HG02981 (cell line): ENCODE measurements around the gene CALML5.

Source experiments
- ATAC-seq: cut with Tn5 transposase; IDR thresholded peaks from one replicate; pipeline ENCODE4 v1.9.1; 2021; ENCODE audit warnings: mild to moderate bottlenecking, moderate library complexity; ENCODE audit not compliant: unreplicated experiment

CALML5 gene, protein sequence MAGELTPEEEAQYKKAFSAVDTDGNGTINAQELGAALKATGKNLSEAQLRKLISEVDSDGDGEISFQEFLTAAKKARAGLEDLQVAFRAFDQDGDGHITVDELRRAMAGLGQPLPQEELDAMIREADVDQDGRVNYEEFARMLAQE

DNA sequence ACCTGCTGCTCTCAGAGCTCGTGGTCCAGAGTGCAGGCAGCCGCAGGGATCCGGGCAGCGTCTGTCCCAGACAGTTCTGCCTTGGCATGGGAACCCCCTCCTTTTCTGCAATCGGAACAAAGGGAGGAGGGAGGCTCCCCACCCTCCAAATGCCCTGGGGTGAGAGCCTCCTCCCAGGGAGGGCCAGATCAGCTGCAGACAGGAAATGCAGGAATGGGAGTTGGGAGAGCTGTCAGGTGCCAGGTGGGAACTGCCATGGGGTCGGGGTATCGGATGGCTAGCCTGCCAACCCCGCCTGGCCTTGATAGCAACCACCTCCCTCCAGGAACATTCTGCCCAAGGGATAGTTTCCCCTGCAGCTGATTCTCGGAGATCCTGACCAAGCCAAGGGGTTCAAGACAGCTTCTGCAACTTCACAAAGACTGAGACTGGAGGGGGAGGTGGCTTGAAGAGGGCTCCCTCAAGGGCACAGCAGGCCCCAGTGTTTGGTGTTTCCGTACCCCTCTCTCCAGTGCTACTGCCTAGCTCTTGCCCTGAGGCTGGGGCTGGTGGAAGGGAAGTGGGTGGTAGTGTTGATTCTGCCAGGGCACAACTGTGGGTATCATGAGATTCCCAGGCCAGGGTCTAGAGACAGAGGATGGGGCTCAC lies at the start of gene CALML5:
TSS of gene CALML5 (minus strand) at position 78 of the 648 bp plus-strand sequence. CDS start 132 bp downstream, outside the sequence.
- ATAC-seq: no peak

- ATAC-seq: no peak
These were observed 48.7 kb upstream of the CALML5 start for GRCh38 chr10:5547931-5548660.

DNA sequence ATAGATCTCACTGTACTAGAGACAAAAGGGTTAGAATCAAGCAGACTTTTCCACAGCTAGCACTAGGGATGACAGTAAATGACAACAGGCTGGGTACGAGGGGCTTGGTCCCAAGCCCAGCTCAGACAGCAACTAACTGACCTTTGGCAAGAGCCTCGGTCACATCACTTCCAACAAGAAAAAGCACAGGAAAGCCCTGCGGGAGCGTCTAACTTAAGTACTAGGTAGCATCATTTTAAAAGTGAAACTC lies 48.2 kb upstream of the CALML5 start:
- no peak for ATAC-seq

- no peak for ATAC-seq
These were observed 47.7 kb upstream of the CALML5 start for GRCh38 chr10:5546891-5547680.

- ATAC-seq: no peak
These were observed 46.7 kb upstream of the CALML5 start for GRCh38 chr10:5545778-5546710.

GRCh38 chr10:5545426-5545777 lies 46.0 kb upstream of the CALML5 start:
- ATAC-seq: no peak

GRCh38 chr10:5545011-5545410 lies 45.6 kb upstream of the CALML5 start:
- no peak for ATAC-seq

- ATAC-seq: no peak
These were observed 44.9 kb upstream of the CALML5 start for GRCh38 chr10:5544216-5544805.

DNA sequence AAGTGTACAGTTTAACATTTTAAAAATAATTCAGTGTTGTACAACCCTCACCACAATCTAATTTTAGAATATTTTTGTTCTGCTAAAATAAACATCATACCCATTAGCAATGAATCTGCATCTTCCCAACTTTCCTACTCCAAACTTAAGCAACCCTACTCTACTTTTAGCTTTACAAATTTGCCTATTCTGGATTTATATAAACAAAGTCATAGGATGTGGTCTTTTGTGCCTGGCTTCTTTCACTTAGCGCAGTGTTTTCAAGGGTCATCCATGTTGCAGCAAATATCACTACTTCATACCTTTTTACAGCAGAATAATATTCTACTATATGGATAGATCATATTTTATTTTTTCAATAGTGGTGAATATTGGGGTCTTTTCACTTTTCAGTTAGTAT lies 44.3 kb upstream of the CALML5 start:
- no peak for ATAC-seq

- no peak for ATAC-seq
These were observed 42.7 kb upstream of the CALML5 start for GRCh38 chr10:5542100-5542499.

- no peak for ATAC-seq
These were observed 41.5 kb upstream of the CALML5 start for GRCh38 chr10:5540891-5541290.

DNA sequence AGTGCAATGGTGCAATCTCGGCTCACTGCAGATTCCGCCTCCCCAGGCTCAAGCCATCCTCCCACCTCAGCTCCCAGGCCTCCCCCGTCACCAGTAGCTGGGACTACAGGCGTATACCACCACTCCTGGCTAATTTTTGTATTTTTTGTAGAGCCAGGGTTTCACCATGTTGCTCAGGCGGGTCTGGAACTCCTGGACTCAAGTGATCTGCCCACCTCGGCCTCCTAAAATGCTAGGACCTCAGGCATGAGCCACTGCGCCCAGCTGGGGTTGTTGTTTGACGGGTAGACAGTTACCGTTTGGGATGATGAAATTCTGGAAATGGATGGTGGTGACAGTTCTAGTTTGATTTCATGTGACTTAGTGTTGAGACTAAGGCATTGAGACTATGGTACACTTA lies 40.7 kb upstream of the CALML5 start:
- ATAC-seq: no peak

DNA sequence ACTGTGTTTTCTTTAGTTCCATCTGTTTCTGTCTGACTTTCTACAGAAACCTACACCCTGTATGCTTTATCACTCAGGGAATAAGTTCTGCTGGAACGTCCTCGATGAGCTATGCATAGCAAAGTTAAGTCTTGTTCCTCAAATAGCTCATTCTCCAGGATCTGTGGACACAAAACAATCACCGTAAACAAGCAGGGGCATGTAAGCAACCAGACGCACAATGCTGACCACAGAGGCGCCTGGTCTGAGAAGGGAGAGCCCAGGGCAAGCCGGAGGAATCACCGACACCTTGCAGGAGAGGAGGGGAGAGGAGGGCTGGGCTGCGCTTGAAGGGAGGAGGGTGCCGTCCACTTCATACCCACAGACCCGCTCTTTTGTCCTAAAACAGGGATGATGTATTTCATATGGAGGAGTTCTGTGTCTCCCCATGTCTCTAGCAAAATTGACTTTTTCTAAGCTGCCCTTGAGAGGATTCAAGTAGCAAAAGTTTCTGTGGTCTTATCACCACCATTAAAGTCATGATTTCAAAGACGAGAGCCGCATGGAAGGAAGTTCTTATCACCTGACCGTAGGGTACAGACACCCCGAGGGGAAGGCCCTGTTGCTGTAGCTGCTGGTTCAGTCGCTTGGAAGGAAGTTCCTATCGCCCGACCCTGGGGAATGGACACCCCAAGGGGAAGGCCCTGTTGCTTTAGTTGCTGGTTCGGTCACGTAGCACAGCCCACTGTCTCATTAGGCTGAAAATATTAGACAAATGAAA lies 39.7 kb upstream of the CALML5 start:
- no peak for ATAC-seq

DNA sequence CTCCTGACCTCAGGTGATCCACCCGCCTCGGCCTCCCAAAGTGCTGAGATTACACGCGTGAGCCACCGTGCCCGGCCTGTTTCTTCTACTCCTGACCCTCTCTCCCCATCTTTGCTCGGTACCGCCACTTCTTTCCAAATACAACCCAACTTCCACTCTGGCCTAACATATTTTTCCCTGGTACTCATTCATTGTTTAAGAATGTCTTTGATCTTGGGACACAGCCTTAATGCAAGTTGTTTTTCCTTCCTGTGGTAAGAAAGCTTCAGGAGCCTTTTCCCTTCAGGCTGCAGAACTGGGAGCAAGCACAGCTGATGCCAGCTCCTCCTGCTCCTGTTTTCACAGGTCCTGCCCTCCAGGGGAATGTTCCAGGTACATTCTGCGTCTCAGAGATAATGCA lies 39.1 kb upstream of the CALML5 start:
- ATAC-seq: no peak

GRCh38 chr10:5537684-5538083 lies 38.3 kb upstream of the CALML5 start:
- ATAC-seq: no peak

DNA sequence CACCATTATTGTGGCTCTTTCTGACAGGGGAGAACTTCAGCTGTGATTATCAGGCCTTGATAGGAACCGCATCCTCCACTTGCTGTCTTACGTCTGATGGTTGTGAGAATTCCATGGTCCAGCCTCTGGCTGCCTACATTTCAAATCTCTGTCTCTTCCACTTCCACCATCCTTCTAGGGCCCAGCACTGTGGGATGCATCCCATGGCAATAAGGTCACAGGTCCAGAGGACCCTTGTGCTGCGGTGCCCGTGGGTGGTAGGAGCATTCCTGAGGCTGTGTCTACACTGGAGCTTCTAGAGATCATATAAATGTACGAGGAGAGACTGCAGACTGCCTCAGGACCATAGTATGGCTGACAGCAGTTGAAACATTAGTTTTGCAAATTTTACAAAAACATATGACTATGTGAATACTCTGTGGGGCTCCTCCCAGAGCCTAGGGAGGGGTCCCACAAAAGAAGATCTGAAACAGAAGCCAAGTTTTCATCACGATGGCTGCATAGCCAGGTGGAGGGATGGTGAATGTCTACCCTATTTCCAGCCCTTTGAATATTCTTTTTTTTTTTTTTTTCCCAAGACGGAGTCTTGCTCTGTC lies 37.2 kb upstream of the CALML5 start:
- ATAC-seq: no peak

GRCh38 chr10:5534880-5535856 lies 35.8 kb upstream of the CALML5 start:
- no peak for ATAC-seq
